ENCODE results near the gene CLNK. TPM values are rescaled to one million over a fixed set of nuclear protein-coding genes. Genes with fewer than 3 reads are reported as not detected.

CLNK gene
- total and polyA plus RNA-seq, 2 donors (not counting 1 experiment from before 2014, with no cell fraction given) = 0.57 to 0.75 TPM

DNA sequence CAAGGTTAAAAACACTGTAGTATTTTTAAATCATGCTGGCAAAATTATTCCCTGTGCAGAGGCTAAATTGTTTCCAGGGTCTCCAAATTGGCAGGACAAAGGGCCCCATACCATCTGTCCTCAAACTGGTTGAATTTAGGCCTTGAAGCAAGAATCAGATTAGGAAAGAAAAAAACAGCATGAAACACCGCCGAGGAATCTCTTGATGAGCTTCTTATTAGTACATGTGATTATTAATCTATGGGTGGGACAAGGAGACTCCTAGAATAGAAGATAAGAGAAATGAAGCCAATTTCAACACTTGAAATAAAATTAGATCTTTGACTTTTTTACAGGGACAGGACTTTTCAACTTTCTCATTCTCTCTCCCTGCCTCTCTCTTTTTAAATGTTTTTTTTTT lies 7.1 kb upstream of the CLNK start:
- no peak overlapping the region for H3K9ac ChIP-seq (ENCODE audit: low read length)
- H3K27ac ChIP-seq (ENCODE audit: low read length in 2 of 2) = no peak overlapping the region
- TF ChIP-seq, protein P1, sequence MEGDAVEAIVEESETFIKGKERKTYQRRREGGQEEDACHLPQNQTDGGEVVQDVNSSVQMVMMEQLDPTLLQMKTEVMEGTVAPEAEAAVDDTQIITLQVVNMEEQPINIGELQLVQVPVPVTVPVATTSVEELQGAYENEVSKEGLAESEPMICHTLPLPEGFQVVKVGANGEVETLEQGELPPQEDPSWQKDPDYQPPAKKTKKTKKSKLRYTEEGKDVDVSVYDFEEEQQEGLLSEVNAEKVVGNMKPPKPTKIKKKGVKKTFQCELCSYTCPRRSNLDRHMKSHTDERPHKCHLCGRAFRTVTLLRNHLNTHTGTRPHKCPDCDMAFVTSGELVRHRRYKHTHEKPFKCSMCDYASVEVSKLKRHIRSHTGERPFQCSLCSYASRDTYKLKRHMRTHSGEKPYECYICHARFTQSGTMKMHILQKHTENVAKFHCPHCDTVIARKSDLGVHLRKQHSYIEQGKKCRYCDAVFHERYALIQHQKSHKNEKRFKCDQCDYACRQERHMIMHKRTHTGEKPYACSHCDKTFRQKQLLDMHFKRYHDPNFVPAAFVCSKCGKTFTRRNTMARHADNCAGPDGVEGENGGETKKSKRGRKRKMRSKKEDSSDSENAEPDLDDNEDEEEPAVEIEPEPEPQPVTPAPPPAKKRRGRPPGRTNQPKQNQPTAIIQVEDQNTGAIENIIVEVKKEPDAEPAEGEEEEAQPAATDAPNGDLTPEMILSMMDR (IDR thresholded peaks at IDR 0.05) = no peak
- no peak for TF ChIP-seq EZH2 (IDR thresholded peaks at IDR 0.05; ENCODE audit: borderline replicate concordance, insufficient read depth, low read depth, low read length, poor library complexity, severe bottlenecking)
- H2AFZ ChIP-seq (ENCODE audit: insufficient read depth, low read depth, low read length, poor library complexity, severe bottlenecking) = no peak overlapping the region
- H3K9me3 Mint-ChIP-seq (ENCODE audit: insufficient read depth) = peaks cover 2% of the 10 kb centered on the region
- no peaks in the 10 kb centered on the region for H3K9me3 ChIP-seq (ENCODE audit: control extremely low read depth in 1 of 3, control insufficient read depth in 2 of 3, insufficient read depth in 1 of 3, low read length in 2 of 3)
- no peaks in the 10 kb centered on the region for H4K20me1 ChIP-seq (ENCODE audit: control insufficient read depth, insufficient read depth, low read length, poor library complexity, severe bottlenecking)
- no peak overlapping the region for H3K4me3 ChIP-seq (ENCODE audit: control extremely low read depth in 1 of 5, extremely low read depth in 1 of 5, insufficient read depth in 1 of 5, low read depth in 2 of 5, low read length in 4 of 5)
- no peak for ATAC-seq (ENCODE audit: low read depth)
- H3K27me3 Mint-ChIP-seq = no peaks in the 10 kb centered on the region
- intact Hi-C loops (cut with micrococcal nuclease) = loop anchor here (5.0 kb wide), 1 partner anchor 41 kb away; no protein-coding TSS in a partner anchor
- no peak for DNase-seq
- H3K36me3 ChIP-seq (replicated peaks in 1 of 2; ENCODE audit: control extremely low read depth in 1 of 2, control insufficient read depth in 1 of 2, extremely low read depth in 1 of 2, insufficient read depth in 2 of 2, low read length in 1 of 2) = no peaks in the 10 kb centered on the region
- ChIA-PET CTCF (no interaction called here), POLR2A (no interaction called here)
- peaks cover 40% of the 10 kb centered on the region for H3K4me1 Mint-ChIP-seq
- no peaks in the 10 kb centered on the region for H3K79me2 ChIP-seq (ENCODE audit: control insufficient read depth, insufficient read depth, low read length)
- peaks cover 36 to 40% of the 10 kb centered on the region in 2 donors for H3K4me1 ChIP-seq (ENCODE audit: control insufficient read depth in 2 of 2, insufficient read depth in 2 of 2, low read length in 2 of 2)
- WGBS (ENCODE audit: insufficient coverage) = no CpG with 5 or more reads among the region's 2 CpGs
- H3K4me2 ChIP-seq (replicated peaks; ENCODE audit: low read depth, low read length, poor library complexity, severe bottlenecking) = no peak overlapping the region
- H3K27ac Mint-ChIP-seq = no peak overlapping the region
- no peak overlapping the region for H3K4me3 Mint-ChIP-seq
- H3K27me3 ChIP-seq (replicated peaks in 1 of 4; ENCODE audit: control extremely low read depth in 1 of 4, control insufficient read depth in 3 of 4, insufficient read depth in 4 of 4, low read length in 3 of 4) = no peaks in the 10 kb centered on the region

- Histone ChIP-seq H2AFZ (ENCODE audit: insufficient read depth, low read depth, low read length, poor library complexity, severe bottlenecking) (peak overlapping the region; percentile 50), H3K36me3 (replicated peaks in 1 of 2; ENCODE audit: control extremely low read depth in 1 of 2, control insufficient read depth in 1 of 2, extremely low read depth in 1 of 2, insufficient read depth in 2 of 2, low read length in 1 of 2) (no peaks in the 10 kb centered on the region), H4K20me1 (ENCODE audit: control insufficient read depth, insufficient read depth, low read length, poor library complexity, severe bottlenecking) (no peaks in the 10 kb centered on the region), H3K79me2 (ENCODE audit: control insufficient read depth, insufficient read depth, low read length) (no peaks in the 10 kb centered on the region), H3K9ac (ENCODE audit: low read length) (no peak overlapping the region), H3K27ac (ENCODE audit: low read length in 2 of 2) (peak overlapping the region; percentile 48 to 50), H3K4me3 (ENCODE audit: control extremely low read depth in 1 of 5, extremely low read depth in 1 of 5, insufficient read depth in 1 of 5, low read depth in 2 of 5, low read length in 4 of 5) (peak overlapping the region in 1 of 5 experiments; percentile 10), H3K27me3 (replicated peaks in 1 of 4; ENCODE audit: control extremely low read depth in 1 of 4, control insufficient read depth in 3 of 4, insufficient read depth in 4 of 4, low read length in 3 of 4) (no peaks in the 10 kb centered on the region), H3K9me3 (ENCODE audit: control extremely low read depth in 1 of 3, control insufficient read depth in 2 of 3, insufficient read depth in 1 of 3, low read length in 2 of 3) (no peaks in the 10 kb centered on the region), H3K4me1 (ENCODE audit: control insufficient read depth in 2 of 2, insufficient read depth in 2 of 2, low read length in 2 of 2) (peaks cover 43 to 47% of the 10 kb centered on the region in 2 donors), H3K4me2 (replicated peaks; ENCODE audit: low read depth, low read length, poor library complexity, severe bottlenecking) (peak overlapping the region; percentile 61)
- WGBS (ENCODE audit: insufficient coverage) = 35% methylated on average over 5 of the region's 8 CpGs
- DNase-seq (peak; percentile 54), ATAC-seq (ENCODE audit: low read depth) (peak; percentile 53)
- CTCF ChIA-PET = interaction anchor here (1.0 kb wide), 1 partner anchor 745 kb away, joined by 4 read pairs; no protein-coding TSS in a partner anchor
- peaks cover 45% of the 10 kb centered on the region for H3K4me1 Mint-ChIP-seq
- TF ChIP-seq EZH2 (IDR thresholded peaks at IDR 0.05; ENCODE audit: borderline replicate concordance, insufficient read depth, low read depth, low read length, poor library complexity, severe bottlenecking) = no peak
- TF ChIP-seq, protein P1 (IDR thresholded peaks at IDR 0.05) = no peak
- H3K27me3 Mint-ChIP-seq = no peaks in the 10 kb centered on the region
- peaks cover 2% of the 10 kb centered on the region for H3K9me3 Mint-ChIP-seq (ENCODE audit: insufficient read depth)
- POLR2A ChIA-PET = no interaction called here
- H3K27ac Mint-ChIP-seq = peak overlapping the region; percentile 77
- H3K4me3 Mint-ChIP-seq = peak overlapping the region; percentile 23
- intact Hi-C loops (cut with micrococcal nuclease) = loop anchor here (5.0 kb wide), 1 partner anchor 42 kb away; no protein-coding TSS in a partner anchor
Observed at GRCh38 chr4:10690185-10690907, 5.8 kb upstream of the CLNK start.

Data from B cell (primary cell).